ENCODE results near the gene HOXD3.

Gene HOXD3

GRCh38 chr2:176184749-176185148 is 27.6 kb downstream of the HOXD3 start:
- no peak for DNase-seq

- DNase-seq, result no peak
Observed at GRCh38 chr2:176186024-176186423, 28.9 kb downstream of the HOXD3 start.

GRCh38 chr2:176187200-176187898 is 30.2 kb downstream of the HOXD3 start:
- DNase-seq, result no peak

GRCh38 chr2:176187899-176188773 is 31.0 kb downstream of the HOXD3 start, which contains the start of gene HOXD1:
Gene HOXD1, plus strand, starts transcription at chr2:176188668. Its CDS starts 134 bp downstream, at chr2:176188802.
- DNase-seq, result no peak

- DNase-seq, result no peak
Observed at GRCh38 chr2:176188774-176189680, 31.9 kb downstream of the HOXD3 start.

GRCh38 chr2:176189681-176190641 is 32.9 kb downstream of the HOXD3 start:
- no peak for DNase-seq

DNA sequence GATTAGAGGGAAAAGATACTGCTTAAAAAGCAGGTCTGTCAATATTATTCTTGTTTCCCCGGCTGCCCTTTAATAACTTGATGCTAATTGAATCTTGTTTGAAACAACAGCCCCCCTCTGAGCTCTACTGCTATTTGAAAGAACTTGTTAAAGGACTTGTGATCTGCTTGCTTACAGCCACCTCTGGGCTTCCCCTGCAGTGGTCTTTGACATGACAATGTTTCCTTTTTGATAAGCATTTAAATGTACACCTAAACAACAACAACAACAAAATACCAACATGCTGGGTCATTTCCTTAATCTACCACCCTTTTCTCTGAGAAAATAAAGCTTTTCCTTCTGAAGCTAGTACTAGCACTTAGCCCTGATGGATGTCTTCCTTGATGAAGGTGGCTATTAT is 35.2 kb downstream of the HOXD3 start:
- no peak for DNase-seq

- no peak for DNase-seq
Observed at GRCh38 chr2:176193048-176193447, 35.9 kb downstream of the HOXD3 start.

DNA sequence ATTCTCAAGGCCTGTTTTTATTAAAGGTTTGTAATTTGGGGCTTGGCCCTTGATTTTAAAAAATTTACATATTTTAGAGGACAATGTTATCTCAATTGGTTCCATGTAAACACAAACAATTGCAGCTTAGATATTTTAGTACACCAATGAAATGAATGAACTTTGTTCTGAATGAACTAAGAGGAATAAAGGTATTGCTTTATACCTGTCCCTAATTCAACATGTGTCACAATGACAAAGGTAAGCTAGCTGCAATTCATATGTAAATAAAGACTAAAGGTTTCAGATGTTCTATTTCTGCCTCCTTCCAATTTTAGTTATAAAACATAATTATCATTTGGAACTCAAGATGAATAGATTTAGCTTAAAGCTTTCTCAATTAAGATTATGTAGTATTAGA is 42.8 kb downstream of the HOXD3 start:
- DNase-seq, result no peak

DNA sequence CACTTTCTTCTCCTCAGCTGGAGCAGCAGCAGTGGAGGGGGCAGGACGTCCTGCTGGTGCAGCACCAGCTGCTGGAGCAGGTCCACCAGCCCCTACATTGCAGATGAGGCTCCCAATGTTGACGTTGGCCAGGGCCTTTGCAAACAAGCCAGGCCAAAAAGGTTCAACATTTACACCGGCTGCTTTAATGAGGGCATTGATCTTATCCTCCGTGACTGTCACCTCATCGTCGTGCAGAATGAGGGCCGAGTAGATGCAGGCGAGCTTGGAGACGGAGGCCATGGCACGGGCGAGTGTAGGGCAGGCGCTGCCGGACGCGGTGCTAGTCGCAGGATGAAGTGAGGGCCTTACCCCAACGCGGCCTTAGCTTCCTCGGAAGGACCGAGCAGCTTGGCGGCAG is 43.9 kb downstream of the HOXD3 start:
- no peak for DNase-seq

DNA sequence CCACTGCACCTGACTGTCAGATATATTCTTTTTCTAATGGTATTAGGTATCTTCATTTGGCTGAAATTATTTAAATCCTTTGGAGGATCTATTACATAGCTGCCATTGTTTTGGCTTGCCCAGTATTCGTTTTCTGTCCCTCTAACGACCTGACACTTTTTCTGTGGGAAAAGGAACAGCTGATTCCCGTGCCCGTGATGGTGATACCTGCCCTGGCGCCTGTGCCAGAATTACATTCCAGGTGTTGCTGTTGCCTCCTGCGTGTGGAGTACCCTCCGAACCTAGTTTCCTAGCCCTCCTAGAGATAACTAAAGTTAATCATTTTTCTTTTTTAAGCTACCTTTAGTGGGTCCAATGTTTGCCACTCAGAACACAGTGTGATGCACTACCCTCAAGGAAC is 45.4 kb downstream of the HOXD3 start:
- no peak for DNase-seq

DNA sequence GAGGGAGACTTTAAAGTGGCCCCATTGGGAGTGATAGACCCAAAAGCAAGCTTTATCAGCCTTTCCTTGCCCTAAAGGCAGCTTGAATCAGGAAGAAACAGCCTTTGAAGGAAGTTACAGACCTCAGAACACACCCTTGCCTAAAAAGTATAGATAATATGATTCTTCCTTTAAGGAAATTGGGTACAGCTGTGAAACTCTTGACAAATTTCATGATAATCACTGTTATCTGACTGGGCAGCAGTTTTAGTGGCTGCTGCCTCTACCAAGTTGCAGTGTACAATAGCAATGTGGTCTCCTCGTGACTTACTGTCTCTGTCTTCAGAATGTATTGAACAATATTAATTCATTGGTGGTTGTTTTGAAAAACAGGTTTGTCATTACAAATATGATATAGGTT is 48.0 kb downstream of the HOXD3 start:
- no peak for DNase-seq

DNA sequence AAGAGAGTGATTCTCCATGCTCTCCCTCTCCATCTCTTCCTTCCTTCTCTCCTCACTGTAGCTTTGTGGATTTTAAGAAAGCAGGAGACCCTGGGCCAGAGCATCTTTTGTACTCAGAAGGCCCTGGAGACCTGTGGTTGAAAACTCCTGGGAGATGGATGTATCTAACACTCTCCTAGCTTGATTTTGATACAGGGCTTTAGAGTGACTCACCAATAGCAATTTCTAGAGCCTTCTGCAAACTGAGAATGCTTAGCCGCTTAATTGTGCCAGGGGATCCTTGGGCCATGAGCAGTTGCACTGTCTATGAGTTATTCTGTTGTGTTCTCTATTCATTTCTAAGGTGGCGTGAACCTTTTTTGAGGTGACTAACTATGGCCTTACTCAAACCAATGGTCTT is 49.0 kb downstream of the HOXD3 start:
- no peak for DNase-seq

- DNase-seq, result no peak
Observed at GRCh38 chr2:176206682-176207081, 49.6 kb downstream of the HOXD3 start.

GRCh38 chr2:176211110-176211509 is 54.0 kb downstream of the HOXD3 start:
- DNase-seq, result no peak

GRCh38 chr2:176212276-176212675 is 55.2 kb downstream of the HOXD3 start:
- no peak for DNase-seq

DNA sequence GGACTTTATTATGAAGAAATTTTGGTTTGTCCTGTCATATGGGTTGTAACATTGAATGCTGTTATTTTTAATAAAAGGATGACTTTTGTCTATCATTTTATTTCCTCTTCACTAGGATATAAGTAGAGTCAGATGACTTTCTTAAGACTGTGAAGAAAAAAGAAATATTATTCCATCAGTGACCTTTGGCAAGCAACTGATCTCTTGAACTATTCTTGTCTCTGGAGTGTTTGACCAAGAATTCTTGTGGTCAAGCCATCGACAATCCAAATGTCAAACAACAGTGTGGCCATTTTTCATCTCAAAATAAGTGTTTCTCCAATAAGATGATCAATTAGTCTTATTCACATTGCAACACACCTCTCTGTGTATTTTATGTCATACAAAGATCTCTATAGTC is 56.3 kb downstream of the HOXD3 start:
- DNase-seq, result no peak

All from activated effector memory CD4-positive, alpha-beta T cell treated with anti-CD3 and anti-CD28 coated beads, Interleukin-2, amount 50 U/mL, for 16 hours (primary cell).